Epithelial cell of proximal tubule (primary cell): ENCODE measurements around the gene HOXD3. TPM values are rescaled to one million over a fixed set of nuclear protein-coding genes. Genes with fewer than 3 reads are reported as not detected.

Experiments
- DNase-seq: peaks from one replicate; pipeline ENCODE4 v3.0.0-alpha.2; 2011; ENCODE audit warnings: low read depth
- H3K4me3 ChIP-seq: 2 replicates; pipeline ENCODE4 v1.5.1; 2011; ENCODE audit warnings: low read depth, mild to moderate bottlenecking, low read length
- CTCF ChIP-seq: conservative IDR thresholded peaks from 2 replicates; pipeline ENCODE4 v1.5.1; 2012; ENCODE audit warnings: low read depth, mild to moderate bottlenecking, low read length
- total RNA-seq: library from RNA; depleted of rRNA; stranded (reverse); fragments of >200 nt; gene quantifications from 2 replicates; pipeline ENCODE4 v1.2.3, GENCODE V29; 2015

The HOXD3 gene
- total RNA-seq, 1 donor from 2014 or later, result 9.4 TPM

- DNase-seq, result no peak
- H3K4me3 ChIP-seq, result peak overlapping the region; percentile 94
- TF ChIP-seq CTCF, result no peak
These were observed 20.5 kb upstream of the HOXD3 start for GRCh38 chr2:176136374-176137251.

GRCh38 chr2:176137252-176137580, 19.9 kb upstream of the HOXD3 start:
- TF ChIP-seq CTCF, result no peak
- H3K4me3 ChIP-seq, result peak overlapping the region; percentile 94
- DNase-seq, result no peak

- H3K4me3 ChIP-seq, result peak overlapping the region; percentile 94
- TF ChIP-seq CTCF, result no peak
These were observed 19.2 kb upstream of the HOXD3 start for GRCh38 chr2:176137906-176138305.

GRCh38 chr2:176138526-176138922, 18.6 kb upstream of the HOXD3 start:
- no peak for TF ChIP-seq CTCF
- no peak for DNase-seq
- peak overlapping the region; percentile 94 for H3K4me3 ChIP-seq

More at GRCh38 chr2:176137906-176138305, 19.2 kb upstream of the HOXD3 start:
- no peak for DNase-seq

- DNase-seq, result no peak
- no peak for TF ChIP-seq CTCF
- peak overlapping the region; percentile 94 for H3K4me3 ChIP-seq
These were observed 18.0 kb upstream of the HOXD3 start for GRCh38 chr2:176138923-176139660.

GRCh38 chr2:176139661-176140512, 17.2 kb upstream of the HOXD3 start:
- peak overlapping the region; percentile 94 for H3K4me3 ChIP-seq
- DNase-seq, result no peak
- no peak for TF ChIP-seq CTCF
